HG03066 (cell line): Measurements from ENCODE around the gene SLC35G6.
"Not testable (repeated sequence)": the region's sequence is repeated elsewhere in the genome, so short reads cannot be mapped to it uniquely, and the experiment has no call there.

ENCODE experiments used
- ATAC-seq: cut with Tn5 transposase; IDR thresholded peaks from one replicate; pipeline ENCODE4 v1.9.1; 2021; ENCODE audit warnings: low read depth; ENCODE audit not compliant: unreplicated experiment

The SLC35G6 gene

DNA sequence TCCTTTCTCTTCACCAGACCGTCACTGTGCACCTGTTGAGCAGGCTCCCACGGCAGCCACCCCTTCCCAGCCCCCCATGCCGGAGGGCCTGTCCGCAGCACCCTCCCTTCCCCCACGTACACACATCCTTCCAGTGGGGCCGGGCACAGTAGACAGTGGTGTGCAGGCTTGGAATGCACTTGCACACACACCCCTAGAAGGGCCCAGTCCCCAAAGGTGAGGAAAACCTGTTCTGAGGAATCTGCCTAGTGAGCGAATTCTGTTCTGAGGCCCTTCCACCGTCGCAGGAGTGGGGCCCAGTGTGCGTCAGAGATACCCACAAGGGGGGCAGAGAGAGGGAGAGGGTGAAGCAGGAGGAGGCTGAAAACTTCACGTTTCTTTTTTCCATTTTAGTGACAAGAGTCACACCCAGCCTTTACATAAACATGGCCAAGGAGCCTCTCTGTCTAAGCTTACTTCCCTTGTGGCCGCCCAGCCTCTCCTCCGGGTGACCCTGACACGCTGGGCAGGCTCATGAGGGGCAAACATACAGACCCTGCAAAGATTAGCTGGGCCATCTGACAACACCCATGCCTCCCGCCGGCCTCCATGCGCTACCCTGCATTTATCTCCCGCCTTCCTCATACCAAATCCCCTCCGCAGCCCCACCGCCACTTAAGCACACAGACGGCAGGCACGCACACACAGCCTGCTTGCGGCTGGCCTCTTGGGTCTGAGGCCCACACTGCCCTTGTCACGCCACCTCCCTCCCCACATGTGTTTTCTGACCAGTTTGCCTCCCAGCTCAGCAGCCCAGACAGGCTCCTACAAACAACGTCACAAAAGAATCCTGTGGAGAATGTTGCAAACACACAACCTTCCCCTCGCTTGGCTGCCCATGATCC lies 3.6 kb upstream of the SLC35G6 start:
- no peak for ATAC-seq

DNA sequence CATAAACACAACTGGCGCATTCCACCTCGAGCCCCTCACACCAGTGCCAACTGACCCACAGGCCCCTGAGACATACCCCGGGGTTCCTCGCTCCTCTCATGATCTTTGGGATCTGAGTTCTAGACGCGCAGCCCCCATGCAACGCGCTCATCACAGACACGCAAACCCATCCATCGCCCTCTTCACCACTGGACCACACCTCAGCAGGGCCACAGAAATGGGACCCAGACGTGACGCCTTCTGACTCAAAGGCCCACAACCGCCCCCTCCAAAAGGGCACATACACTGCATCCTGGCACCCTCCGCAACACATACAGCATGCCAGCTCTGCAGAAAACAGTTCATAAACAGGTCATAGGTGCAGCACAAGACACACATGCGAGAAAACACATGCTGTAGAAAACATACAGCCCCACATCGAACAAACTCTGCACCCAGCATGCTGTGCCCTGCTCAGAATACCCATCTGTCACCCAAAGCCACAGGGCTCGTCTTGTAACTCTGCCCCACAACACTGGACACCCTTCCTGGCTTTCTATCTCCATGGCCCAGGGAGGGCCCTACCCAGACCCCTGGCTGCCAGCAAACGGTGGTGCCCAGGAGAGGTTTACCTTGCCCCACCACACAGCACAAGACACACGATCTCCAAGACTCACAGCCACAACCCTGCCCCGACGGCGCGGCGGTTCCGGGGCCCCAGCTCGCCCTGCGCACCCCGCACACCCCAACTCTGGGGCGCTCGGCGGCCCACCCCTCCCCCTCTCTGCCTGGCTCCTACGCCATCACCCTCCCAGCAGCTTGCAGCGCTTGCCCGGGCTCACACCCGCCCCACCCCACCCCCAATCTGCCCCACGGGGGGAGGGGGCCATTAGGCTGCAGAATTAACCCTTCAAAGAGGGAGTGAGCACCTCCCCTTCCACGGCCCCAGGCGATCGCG lies 2.7 kb upstream of the SLC35G6 start:
- ATAC-seq, result no peak

DNA sequence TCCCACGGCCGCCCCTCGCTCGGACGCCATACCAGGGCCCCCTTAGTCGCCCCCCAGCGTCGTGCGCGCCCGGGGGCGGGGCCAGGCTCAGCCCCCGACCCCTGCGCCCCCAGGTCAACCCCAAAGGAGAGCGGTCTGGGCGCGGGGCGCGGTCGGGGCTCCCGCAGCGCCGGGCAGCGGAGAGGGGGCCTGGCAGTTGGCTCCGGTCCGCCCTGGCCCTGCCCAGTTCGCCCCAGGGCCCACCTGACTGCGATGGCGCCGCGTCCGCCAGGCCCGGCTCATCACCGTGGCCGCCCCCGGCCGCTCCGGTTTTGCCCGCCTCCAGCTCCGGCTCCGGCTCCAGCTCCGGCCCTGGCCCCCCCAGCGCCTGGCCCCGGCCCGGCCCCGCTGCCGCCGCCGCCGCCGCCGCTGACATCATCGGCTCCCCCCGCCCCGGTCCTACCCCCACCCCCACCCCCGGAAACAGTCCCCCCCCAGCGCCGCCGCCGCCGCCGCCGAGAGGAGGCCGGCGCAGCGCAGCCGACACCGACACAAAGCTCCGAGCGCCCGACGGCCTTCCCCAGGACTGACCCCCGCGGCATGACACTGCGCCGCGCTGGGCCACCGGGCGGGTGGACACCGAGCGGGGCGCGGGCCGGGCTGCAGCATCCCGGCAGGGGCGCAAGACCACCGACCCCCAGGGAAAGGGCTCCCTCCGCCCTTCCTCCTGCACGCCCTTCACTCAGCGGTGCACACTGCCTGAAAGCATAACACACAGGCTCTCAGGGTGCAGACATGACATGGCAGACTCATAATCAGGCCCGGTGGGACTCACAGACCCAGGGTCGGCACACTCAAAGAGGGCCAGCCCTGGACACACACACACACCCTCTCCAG lies 1.8 kb upstream of the SLC35G6 start, which contains the start of gene ZBTB4:
TSS of gene ZBTB4 (minus strand) at position 419 of the 876 bp plus-strand sequence. CDS start 12,830 bp downstream, outside the sequence.
- no peak for ATAC-seq

DNA sequence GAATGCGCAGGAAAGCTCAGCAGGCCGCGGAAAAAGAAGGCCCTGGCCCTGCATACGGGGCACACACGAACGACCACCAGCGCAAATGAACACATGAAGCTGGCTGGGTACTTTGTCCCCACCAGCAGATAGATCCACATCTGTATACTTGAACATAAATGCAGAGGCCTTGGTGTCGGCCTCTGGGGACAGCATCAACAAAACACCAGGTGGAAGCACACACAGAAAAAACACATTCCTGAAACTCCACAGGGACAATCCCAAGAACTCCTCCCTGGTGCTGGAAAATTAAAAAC lies 1.2 kb upstream of the SLC35G6 start:
- ATAC-seq, result no peak

DNA sequence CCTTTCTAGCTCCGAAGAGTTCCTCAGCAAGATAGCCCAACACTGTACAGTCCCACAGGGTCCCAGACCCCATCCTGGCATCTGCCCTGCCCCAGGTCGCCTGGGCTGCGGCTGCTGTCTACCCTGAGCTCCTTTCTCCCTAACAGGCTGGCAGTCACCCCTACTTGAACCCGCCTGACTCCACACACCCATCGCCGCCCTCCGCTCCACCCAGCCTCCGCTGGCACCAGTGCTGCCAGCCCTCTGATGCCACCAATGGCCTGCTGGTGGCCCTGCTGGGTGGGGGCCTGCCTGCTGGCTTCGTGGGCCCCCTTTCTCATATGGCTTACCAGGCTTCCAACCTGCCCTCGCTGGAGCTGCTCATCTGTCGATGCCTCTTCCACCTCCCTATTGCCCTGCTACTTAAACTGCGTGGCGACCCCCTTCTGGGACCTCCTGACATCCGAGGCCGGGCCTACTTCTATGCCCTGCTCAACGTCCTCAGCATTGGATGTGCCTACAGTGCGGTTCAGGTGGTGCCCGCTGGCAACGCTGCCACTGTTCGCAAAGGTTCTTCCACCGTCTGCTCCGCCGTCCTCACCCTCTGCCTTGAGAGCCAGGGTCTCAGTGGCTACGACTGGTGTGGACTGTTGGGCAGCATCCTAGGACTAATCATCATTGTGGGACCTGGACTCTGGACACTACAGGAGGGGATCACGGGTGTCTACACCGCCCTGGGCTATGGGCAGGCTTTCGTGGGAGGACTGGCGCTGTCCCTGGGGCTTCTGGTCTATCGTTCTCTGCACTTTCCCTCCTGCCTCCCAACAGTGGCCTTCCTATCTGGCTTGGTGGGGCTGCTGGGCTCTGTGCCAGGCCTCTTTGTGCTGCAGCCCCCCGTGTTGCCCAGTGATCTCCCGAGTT lies 846 bp downstream of the SLC35G6 start:
- ATAC-seq, result not testable (repeated sequence)

DNA sequence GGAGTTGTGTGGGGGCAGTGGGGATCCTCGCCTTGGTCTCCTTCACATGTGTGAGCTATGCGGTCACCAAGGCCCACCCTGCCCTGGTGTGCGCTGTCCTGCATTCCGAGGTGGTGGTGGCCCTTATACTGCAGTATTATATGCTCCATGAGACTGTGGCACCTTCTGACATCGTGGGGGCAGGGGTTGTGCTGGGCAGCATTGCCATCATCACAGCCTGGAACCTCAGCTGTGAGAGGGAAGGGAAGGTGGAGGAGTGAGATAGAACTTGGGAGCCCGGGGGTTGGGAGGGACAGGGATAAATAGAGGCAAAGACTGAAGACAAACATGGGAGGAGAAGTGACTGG lies 1.5 kb downstream of the SLC35G6 start:
- not testable (repeated sequence) for ATAC-seq

DNA sequence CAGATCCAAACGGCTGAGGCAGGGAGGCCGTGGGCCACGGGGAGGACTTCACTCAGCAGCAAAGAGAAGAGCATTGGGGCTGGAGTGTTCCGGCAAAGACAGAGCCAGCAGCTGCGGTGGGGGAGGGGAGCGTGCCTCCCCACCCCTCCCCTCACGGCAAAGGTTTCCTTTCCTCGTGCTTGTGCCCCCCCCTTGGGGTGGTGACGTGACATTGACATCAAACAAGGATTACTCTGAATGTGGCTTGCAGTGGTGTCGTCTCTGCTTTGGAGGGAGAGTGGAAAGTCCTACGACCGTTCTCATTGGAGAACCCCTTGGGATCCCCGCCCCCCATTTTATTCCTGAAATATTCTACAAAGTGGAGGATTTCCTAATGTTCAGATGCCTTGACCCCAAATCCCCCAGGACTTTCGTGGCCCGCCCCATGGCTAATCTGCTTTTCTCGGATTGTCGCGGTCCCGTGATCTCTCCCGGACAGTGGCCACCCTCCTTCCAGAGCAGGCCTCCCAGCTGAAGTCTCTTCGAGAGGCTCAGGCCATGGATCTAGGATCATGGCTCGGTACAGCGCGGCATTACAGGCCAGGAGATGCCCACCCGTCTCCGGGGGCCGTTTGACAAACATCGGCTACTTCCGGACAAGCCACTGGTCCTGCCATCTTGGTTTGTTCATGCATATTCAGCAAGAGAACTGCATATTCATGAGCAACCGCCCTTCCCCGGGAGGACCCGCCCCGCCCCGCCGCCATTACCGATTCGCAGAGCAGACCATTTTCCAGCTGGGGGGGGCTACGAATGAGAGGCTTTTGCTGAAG lies 2.2 kb downstream of the SLC35G6 start:
- ATAC-seq, result peak; percentile 43

DNA sequence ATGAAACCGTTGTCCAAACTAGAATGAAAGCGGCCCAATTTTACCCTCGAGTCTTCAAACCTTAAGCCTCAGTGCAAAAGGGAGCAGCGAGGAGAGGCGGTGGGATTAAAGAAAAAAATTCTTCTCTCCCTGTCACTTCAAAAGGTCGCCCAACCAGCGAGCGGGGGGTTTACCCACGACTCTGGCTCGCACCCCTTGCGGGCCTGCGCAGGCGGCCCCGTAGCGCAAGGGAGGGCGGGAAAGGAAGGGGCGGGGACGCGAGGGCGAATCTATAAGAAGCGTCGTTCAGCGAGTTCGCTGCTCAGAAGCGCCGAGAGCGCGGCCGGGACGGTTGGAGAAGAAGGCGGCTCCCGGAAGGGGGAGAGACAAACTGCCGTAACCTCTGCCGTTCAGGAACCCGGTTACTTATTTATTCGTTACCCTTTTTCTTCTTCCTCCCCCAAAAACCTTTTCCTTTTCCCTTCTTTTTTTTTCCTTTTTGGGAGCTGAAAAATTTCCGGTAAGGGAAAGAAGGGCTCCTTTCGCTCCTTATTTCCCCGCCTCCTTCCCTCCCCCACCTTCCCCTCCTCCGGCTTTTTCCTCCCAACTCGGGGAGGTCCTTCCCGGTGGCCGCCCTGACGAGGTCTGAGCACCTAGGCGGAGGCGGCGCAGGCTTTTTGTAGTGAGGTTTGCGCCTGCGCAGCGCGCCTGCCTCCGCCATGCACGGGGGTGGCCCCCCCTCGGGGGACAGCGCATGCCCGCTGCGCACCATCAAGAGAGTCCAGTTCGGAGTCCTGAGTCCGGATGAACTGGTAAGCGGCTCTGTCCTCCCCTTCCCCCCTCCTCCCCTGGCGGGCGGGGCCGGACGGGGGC lies 3.0 kb downstream of the SLC35G6 start, which contains the start of gene POLR2A:
TSS of gene POLR2A (plus strand) at position 300 of the 852 bp plus-strand sequence.
- peak; percentile 48 for ATAC-seq

DNA sequence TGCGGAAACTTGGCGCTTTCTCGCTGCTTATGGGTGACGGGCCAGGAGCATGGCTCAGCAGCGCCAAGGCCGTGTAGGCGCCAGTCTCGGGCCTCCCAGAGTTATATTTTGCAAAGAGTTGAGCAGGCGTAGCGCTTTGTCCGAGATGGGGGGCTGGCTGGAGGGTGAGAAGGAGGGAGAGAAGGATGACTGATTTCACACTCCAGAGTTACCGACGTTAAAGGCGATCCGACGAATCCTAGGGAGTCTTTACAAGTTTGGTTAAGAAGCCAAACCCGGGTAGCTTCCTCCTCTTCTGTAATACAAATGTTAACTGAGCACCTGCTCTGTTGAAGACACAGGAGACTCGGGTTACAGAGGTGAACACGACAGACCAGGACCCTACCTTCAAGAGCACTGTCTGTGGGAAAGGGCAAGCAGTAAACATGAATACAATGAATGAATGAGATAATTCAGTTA lies 3.7 kb downstream of the SLC35G6 start:
- no peak for ATAC-seq

DNA sequence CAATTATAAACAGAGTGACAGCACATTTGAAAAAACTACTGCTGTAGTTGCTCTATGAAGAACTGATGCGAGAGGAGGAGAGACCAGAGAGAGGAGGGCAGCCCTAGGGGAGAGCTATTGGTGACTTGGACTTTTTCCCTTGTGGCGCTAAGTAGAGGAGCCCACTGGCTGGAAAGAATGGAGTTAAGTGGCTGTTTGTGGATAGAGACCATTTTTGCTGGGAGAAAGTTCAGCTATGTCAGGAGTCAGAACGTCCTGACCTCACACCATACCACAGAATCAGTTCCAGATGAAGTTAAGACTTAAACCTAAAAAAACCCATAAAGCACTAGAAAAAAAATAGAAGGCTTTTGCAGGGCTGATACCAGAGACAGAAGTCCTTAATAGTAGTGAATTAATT lies 4.9 kb downstream of the SLC35G6 start:
- ATAC-seq, result no peak

DNA sequence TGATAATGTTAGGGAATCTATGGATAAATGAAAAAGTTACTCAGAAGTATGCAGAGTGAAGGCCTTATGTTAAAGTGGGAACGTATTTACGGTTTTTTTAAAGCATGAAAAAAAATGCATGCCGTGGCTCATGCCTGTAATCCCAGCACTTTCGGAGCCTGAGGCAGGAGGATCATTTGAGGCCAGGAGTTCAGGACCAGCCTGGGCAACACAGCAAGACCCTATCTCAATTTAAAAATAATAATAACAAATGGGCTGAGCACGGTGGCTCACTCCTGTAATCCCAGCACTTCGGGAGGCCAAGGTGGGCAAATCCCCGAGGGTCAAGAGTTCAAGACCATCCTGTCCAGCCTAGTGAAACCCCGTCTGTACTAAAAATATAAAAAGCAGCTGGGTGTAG lies 8.9 kb downstream of the SLC35G6 start:
- ATAC-seq, result no peak

DNA sequence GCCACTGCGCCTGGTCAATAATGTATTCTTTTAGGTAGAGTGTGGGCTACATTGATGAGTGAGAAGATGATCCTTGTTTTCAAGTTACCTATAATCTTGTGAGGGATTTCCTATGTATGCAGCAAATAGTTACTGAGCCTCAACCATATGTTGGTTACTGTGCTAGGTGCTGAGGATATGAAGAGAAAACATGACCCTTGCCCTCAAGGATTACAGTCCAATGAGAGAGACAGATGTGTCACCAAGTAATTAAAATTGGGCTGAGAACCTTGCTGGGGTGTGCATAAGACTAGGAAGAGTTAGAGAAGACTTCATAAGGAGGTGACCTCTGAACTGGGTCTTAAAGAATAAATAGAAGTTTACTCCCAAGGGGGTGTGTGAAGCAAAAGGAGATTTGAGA lies 10.3 kb downstream of the SLC35G6 start:
- no peak for ATAC-seq

DNA sequence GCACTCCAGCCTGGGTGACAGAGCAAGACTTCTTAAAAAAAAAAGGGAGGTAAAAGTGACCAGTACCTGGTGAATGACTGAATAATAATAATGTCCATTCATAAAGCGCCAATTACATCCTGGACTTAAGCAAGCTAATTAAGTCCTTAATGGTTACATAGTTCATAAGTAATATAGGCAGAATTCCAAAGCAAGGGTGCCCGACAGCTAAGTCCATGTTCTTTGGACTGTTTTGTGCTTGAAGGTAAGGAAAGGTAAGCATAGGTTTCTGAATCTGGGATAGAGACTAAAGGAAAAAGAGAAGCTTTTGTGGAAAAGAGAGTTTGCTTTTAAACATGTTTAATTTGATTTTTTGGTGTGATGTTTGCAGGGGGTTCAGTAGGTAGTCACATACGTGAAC lies 12.7 kb downstream of the SLC35G6 start:
- no peak for ATAC-seq

DNA sequence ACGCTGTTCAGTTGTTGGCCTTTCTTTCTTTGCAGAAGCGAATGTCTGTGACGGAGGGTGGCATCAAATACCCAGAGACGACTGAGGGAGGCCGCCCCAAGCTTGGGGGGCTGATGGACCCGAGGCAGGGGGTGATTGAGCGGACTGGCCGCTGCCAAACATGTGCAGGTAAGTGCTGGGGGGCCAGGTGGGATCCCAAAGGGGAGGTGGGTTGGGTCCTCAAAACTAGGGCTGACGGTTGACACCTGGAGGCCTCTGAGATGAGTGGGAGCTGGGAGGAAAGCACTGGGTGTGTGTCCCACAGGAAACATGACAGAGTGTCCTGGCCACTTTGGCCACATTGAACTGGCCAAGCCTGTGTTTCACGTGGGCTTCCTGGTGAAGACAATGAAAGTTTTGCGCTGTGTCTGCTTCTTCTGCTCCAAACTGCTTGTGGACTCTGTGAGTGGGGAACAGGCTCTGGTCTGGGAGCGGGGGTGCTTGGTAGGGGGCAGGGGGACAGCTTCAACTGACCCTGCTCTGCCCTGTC lies 14.7 kb downstream of the SLC35G6 start:
- no peak for ATAC-seq

DNA sequence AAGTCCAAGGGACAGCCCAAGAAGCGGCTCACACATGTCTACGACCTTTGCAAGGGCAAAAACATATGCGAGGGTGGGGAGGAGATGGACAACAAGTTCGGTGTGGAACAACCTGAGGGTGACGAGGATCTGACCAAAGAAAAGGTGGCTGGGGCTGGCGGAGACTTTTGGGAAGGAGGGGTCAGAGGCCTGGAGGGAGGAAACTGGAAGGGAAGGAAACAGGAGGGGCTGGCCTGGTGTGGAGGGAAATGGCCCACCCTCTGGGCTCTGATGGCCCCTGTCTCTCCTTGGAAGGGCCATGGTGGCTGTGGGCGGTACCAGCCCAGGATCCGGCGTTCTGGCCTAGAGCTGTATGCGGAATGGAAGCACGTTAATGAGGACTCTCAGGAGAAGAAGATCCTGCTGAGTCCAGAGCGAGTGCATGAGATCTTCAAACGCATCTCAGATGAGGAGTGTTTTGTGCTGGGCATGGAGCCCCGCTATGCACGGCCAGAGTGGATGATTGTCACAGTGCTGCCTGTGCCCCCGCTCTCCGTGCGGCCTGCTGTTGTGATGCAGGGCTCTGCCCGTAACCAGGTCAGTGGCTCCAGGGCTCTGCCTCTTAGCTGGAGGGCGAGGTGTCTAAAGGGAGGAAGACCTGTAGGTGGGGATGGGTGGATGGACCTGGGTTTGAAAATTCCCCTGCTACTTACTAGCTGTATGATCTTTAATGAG lies 15.4 kb downstream of the SLC35G6 start:
- ATAC-seq, result no peak

DNA sequence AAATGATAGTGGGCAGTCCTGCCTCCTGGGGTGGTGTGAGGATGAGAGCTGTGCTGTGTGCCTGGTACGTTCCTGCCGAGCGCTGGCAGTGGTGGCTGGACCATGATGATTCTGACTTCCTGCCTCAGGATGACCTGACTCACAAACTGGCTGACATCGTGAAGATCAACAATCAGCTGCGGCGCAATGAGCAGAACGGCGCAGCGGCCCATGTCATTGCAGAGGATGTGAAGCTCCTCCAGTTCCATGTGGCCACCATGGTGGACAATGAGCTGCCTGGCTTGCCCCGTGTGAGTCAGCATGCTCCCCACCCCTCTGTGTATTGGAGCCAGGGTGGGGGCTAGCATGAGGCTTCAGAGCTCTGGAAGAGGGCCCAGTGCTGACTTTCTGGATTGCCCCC lies 16.0 kb downstream of the SLC35G6 start:
- ATAC-seq, result no peak

DNA sequence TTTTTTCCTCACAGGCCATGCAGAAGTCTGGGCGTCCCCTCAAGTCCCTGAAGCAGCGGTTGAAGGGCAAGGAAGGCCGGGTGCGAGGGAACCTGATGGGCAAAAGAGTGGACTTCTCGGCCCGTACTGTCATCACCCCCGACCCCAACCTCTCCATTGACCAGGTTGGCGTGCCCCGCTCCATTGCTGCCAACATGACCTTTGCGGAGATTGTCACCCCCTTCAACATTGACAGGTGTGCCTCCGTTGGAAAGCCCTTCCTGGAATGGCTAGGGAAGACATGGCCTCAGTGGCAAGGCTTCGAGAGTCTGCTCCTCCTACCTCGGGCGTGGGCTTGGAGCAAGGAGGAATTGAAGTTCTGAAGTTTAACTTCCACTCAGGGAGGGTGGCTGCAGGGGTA lies 16.4 kb downstream of the SLC35G6 start:
- no peak for ATAC-seq
